ENCODE results near the gene LIN7A. TPM values are rescaled to one million over a fixed set of nuclear protein-coding genes. Genes with fewer than 3 reads are reported as not detected.

LIN7A gene
- total and polyA plus RNA-seq, 4 donors: 6.0 to 20.6 (median 9.1) TPM

- no peak for DNase-seq (ENCODE audit: low spot score)
- no peaks in the 10 kb centered on the region for H3K9me3 ChIP-seq (ENCODE audit: control insufficient read depth in 4 of 4, low read length in 3 of 4)
- H3K27ac ChIP-seq (ENCODE audit: low read depth in 1 of 2, low read length in 2 of 2): no peak overlapping the region
- H3K9ac ChIP-seq (ENCODE audit: low read depth in 1 of 2, low read length in 2 of 2): no peak overlapping the region
- no peaks in the 10 kb centered on the region for H3K27me3 ChIP-seq (ENCODE audit: control insufficient read depth in 4 of 4, insufficient read depth in 4 of 4, low read length in 3 of 4)
- H3K4me1 ChIP-seq (ENCODE audit: control insufficient read depth in 4 of 4, insufficient read depth in 4 of 4, low read length in 3 of 4): no peaks in the 10 kb centered on the region
- 88% methylated on average over 1 of the region's 1 CpG for WGBS
- no peak for TF ChIP-seq HNF4A (conservative IDR thresholded peaks at IDR 0.05)
- no peak for TF ChIP-seq CTCF (IDR thresholded peaks at IDR 0.05; ENCODE audit: low read depth, low read length, missing input control)
- no peak for TF ChIP-seq GABPA (IDR thresholded peaks at IDR 0.05 in 1 of 2, conservative IDR thresholded peaks at IDR 0.05 in 1 of 2)
- no peak for TF ChIP-seq REST (IDR thresholded peaks at IDR 0.05)
- TF ChIP-seq SP1 (IDR thresholded peaks at IDR 0.05): no peak
- TF ChIP-seq YY1 (IDR thresholded peaks at IDR 0.05): no peak
- no peak for TF ChIP-seq ZBTB33 (IDR thresholded peaks at IDR 0.05)
- TF ChIP-seq MAX (IDR thresholded peaks at IDR 0.05): no peak
- no peak for TF ChIP-seq HNF4G (IDR thresholded peaks at IDR 0.05)
- no peak for TF ChIP-seq ATF3 (IDR thresholded peaks at IDR 0.05)
- TF ChIP-seq FOXA1 (IDR thresholded peaks at IDR 0.05): no peak
- no peak for TF ChIP-seq EGR1 (IDR thresholded peaks at IDR 0.05; ENCODE audit: low read depth in 2 of 2)
- no peak for TF ChIP-seq RXRA (IDR thresholded peaks at IDR 0.05)
- no peak for TF ChIP-seq JUND (IDR thresholded peaks at IDR 0.05)
- TF ChIP-seq TAF1 (conservative IDR thresholded peaks at IDR 0.05): no peak
- no peak for TF ChIP-seq RAD21 (IDR thresholded peaks at IDR 0.05)
- no peak for TF ChIP-seq FOXA2 (IDR thresholded peaks at IDR 0.05)
- TF ChIP-seq NR2F2 (IDR thresholded peaks at IDR 0.05): no peak
- no peak overlapping the region for H3K4me3 ChIP-seq (ENCODE audit: low read depth in 1 of 3, low read length in 3 of 3)
- no peaks in the 10 kb centered on the region for H3K36me3 ChIP-seq (ENCODE audit: control insufficient read depth in 4 of 4, insufficient read depth in 3 of 4, low read depth in 1 of 4, low read length in 3 of 4)
These were observed 168.1 kb downstream of the LIN7A start for GRCh38 chr12:80769553-80770140.
